Thyroid gland (tissue), 4 donors: ENCODE measurements around the gene EFHD1.
A peak's percentile ranks its signal among the peaks of the same experiment; 100 is the strongest.

Experiments used
- POLR2A ChIP-seq, 2 donors: fragments of 450-650 bp; IDR thresholded peaks; one replicate each; pipeline ENCODE4 v1.6.1; 2017; ENCODE audit warnings: antibody characterized with exemption in 2 of 2, mild to moderate bottlenecking in 2 of 2, moderate library complexity in 1 of 2
- TF ChIP-seq, protein P1 (sequence below), 6 experiments: fragments of 200-600 bp in 3 of 6; fragments of 450-650 bp in 3 of 6; sonication (generic) in 3 of 6; IDR thresholded peaks; one replicate each; pipeline ENCODE4 v1.5.1; 2016 to 2019; ENCODE audit warnings: antibody characterized with exemption in 6 of 6, mild to moderate bottlenecking in 2 of 6, inconsistent platforms in 1 of 6, moderate library complexity in 1 of 6

GRCh38 chr2:232646726-232647125 lies 13.3 kb downstream of the EFHD1 start:
- no peak for TF ChIP-seq POLR2A (IDR thresholded peaks at IDR 0.05)
- TF ChIP-seq, protein P1, sequence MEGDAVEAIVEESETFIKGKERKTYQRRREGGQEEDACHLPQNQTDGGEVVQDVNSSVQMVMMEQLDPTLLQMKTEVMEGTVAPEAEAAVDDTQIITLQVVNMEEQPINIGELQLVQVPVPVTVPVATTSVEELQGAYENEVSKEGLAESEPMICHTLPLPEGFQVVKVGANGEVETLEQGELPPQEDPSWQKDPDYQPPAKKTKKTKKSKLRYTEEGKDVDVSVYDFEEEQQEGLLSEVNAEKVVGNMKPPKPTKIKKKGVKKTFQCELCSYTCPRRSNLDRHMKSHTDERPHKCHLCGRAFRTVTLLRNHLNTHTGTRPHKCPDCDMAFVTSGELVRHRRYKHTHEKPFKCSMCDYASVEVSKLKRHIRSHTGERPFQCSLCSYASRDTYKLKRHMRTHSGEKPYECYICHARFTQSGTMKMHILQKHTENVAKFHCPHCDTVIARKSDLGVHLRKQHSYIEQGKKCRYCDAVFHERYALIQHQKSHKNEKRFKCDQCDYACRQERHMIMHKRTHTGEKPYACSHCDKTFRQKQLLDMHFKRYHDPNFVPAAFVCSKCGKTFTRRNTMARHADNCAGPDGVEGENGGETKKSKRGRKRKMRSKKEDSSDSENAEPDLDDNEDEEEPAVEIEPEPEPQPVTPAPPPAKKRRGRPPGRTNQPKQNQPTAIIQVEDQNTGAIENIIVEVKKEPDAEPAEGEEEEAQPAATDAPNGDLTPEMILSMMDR (IDR thresholded peaks at IDR 0.05) = peak in 1 of 6 experiments; percentile 37
